GM21825 (cell line): ENCODE measurements around the gene HNRNPUL2.
"Not testable (repeated sequence)": the region's sequence is repeated elsewhere in the genome, so short reads cannot be mapped to it uniquely, and the experiment has no call there.

Experiments used
- ATAC-seq: cut with Tn5 transposase; IDR thresholded peaks from one replicate; pipeline ENCODE4 v1.9.1; 2021; ENCODE audit warnings: mild to moderate bottlenecking, moderate library complexity; ENCODE audit not compliant: unreplicated experiment

Gene HNRNPUL2

DNA sequence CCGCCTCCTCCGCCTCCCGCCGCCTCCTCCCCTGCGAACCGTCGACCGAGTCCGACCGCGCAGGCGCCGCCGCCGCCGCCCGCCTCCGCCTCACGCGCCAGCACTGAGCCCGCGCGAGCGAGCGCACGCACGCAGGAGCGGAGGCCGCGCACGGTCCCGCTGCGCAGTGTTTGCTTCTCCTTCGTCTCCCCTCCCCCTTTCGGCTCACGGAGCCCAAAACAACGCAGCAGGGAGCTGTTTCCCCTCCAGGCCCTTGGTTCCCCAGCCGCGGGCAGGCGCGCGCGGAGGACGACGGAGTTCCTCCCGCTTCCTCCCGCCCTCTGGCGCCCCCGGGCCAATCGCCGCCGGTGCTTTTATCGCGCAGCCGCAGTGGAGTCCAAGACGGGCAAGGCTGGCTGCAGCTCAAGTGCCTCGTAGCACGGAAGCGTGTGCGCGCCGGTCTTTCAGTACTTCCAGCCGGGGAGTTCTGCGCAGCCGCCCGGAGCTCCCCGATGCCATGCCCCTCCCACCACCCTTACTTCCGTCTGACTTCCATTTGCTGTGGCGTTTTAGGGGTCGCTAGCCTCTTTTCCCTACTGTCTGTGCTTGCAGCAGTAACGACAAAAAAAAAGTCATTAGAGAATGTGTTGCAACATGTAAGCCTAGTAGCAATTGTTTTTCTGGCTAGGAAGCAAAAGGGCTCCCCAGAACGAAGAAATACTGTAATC, at the start of gene HNRNPUL2:
Gene HNRNPUL2 (minus strand): TSS at position 293 of the 707 bp plus-strand sequence. CDS start 301 bp downstream, outside the sequence.
- ATAC-seq: peak; percentile 65

DNA sequence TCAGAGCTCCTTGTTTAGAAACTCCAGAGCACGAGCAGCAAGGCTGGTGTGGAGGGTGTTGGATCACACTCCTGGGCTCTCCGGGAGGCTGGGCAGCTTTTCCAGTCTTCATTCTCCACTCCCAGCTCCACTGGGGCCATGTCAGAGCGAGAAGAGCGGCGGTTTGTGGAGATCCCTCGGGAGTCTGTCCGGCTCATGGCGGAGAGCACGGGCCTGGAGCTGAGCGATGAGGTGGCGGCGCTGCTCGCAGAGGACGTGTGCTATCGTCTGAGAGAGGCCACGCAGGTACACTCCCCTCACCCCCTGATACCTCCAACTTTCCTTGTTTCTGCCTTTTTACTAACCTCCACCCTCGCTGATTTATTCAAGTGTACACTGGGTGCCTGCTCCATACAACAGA, 48.4 kb upstream of the HNRNPUL2 start:
- ATAC-seq: no peak

DNA sequence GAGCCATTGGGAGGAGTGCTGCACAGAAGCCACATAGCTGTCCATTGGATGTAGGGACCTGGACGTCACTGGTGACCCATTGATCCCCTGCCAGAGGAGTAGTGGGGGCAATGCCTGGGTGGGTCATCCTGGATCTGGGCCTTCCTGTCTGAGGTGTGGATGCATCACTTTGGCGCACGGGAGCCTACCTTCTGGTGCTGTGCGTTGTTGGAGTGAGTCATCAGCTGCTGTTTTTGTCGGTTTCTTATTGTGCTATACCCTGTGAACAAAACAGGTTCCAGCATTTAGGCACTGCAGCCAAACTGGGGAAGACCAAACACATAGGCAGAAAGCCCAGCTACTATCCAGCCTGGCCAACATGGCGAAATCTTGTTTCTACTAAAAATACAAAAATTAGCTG, 47.1 kb upstream of the HNRNPUL2 start:
- ATAC-seq: no peak

DNA sequence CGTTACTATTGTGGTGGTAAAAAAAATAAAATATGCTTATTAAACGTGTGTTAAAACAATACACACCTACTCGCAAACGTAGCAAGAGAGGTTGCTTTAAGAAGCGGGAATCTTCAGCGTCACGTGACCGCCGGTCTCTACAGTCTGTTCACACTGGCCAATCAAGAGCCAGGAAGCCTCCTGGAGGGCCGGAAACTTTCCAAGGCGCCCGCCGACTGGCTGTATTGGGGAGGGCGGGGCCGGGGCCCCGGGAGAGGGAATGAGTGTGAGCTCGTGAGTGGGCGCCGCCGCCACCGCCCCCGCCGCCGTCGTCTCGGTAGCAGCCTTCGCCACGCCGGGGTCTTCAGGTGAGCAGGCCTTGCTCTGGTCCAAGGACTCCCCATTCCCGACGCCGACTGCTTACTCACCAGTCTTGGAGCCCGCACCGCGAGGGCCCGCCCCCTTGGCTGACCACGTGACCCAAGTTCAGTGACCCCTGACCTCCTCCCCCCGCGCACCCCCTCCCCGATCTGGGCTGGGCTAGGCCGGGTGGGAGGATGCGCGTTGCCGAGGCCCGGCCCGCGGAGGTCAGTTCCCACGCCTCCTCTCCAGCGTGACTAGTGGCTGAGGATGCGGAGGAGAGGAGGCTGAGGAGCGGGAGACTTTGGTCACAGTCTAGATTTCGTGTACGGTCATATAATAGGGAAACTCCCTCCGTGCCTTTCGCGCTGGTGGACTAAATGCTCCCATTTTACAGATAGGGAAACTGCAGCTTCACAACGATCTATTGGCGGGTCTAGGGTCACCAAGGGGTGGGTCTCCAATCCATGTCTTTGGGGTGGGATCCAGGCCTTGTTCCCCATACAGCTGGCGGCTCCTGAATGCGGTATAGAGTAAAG, 44.1 kb upstream of the HNRNPUL2 start, which contains the start of gene TAF6L:
Gene TAF6L (plus strand): TSS at position 253 of the 878 bp plus-strand sequence. CDS start 4,388 bp downstream, outside the sequence.
- ATAC-seq: peak; percentile 74

DNA sequence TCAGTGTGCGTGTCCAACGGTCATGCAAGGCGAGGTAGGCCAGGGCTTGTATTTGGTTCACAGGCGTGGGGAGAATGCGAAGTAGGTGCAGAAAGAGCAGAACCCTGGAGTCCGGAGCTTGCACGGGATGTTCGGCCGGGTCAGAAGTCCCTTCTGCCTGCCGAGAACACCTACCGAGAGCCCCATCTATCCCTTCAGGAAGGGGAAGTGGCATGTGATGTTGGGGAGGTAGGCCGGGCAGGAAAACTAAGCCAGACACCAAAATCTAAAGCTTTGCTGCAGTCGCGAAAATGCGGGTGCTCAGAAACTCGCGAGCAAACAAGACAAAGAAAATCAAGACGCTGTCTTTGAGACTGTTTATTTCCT, 43.5 kb upstream of the HNRNPUL2 start:
- ATAC-seq: peak; percentile 4

DNA sequence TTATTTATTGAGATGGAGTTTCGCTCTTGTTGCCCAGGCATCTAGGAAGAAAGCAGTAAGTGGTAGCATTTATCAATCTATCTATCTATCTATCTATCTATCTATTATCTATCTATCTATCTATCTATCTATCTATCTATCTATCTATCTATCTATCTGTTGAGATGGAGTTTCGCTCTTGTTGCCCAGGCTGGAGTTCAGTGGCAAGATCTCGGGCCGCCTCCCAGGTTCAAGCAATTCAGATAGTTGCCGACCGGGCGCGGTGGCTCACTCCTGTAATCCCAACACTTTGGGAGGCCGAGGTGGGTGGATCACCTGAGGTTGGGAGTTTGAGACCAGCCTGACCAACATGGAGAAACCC, 33.6 kb upstream of the HNRNPUL2 start:
- not testable (repeated sequence) for ATAC-seq

DNA sequence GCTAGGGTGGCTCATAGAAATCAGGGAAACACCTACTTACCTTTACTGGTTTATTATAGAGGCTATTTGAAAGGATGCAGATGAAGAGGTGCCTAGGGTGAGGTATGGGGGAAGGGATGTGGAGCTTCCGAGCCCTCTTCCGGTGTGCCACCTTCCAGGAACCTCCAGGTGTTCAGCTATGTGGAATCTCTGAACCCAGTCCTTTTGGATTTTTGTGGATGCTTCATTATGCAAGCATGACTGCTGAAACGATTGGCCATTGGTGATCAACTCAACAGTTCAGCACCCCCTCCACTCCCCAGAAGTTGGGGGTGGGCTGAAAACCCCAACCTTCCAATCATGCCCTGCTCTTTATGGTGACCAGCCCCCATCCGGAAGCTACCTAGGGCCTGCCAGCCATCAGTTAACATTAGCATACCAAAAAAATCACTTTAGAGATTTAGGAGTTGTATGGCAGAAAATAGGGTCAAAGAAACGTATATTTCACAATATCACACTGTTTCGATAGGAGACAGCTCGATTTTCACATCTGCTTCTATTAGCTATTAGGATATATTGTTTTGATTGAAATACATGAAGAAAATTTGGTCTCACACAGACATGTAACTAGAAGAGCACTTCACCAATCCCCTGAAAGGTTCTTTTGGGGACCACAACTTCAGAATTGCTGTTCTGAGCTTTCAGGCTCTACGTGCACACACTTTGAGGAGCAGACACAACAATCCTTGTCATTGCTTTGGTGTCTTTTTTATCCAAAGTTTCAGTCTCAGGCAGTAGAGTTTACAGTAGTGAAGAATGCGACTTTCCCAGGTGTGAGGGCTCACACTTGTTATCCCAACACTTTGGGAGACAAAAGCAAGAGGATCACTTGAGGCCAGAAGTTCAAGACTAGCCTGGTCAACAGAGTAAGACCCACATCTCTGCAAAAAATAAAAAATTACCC, 30.9 kb upstream of the HNRNPUL2 start:
- ATAC-seq: no peak

DNA sequence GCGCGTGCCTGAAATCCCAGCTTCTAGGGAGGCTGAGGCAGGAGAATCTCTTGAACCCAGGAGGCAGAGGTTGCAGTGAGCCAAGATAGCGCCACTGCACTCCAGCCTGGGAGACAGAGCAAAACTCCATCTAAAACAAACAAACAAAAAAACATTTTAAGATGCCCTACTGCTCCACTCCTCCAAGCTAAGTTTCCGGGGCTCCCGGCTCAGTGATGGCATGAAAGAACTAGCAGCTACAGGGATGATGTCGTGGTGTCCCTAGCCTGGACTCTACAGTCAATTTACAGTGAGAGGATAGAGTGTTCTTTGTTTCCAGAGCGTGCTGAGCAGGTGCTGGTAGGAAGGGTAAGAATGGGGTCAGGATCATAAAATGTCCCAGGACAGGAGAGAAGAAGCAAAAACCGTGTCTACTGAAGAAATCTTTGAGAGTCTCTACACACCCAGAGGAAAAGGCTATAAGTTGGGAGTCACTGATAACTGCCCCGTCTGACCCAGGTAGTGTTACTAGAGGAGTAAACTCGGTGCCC, 27.9 kb upstream of the HNRNPUL2 start:
- no peak for ATAC-seq

DNA sequence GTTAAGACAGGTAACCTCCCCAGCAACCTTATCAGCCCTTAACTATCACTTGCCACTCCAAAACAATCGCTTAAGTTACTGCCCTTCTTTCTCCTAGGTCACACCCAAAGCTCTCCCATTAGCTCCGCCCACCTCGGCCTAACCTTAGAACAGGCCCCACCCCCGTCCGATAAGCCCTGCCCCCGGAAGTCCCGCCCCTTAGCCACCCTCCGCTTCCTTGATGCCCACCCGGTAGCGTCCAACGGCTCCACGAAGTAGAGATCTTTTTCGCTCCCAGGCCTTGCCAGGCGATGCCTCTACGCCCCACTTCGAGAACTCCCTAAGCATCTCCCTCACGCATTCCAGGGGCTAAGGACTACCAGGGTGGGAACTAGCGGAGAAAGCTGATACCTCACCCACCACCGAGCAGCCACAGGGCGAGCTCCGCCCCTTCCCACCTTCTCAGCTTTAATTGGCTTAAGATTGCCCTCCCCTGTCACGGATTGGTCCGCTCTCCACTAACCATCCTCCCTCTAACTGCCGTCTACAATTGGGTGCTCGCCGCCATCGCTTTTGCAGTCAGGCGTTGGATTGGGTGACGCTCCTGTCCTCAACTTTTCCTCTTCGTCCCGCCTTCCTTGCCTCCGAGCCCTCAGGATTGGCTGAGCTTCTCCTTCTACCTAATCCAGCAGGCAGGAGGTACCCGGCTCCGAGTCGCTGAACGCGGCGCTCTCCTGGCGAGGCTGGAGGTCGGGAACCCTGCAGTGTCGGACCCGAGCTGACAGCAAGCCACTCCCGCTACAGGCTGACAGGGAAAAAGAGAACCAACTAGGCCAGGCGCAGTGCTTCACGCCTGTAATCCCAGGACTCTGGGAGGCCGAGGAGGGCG, 26.7 kb upstream of the HNRNPUL2 start, which contains the start of gene ZBTB3:
Gene ZBTB3 (minus strand): TSS at position 425 of the 868 bp plus-strand sequence. CDS start 496 bp downstream, outside the sequence.
- ATAC-seq: peak; percentile 89

DNA sequence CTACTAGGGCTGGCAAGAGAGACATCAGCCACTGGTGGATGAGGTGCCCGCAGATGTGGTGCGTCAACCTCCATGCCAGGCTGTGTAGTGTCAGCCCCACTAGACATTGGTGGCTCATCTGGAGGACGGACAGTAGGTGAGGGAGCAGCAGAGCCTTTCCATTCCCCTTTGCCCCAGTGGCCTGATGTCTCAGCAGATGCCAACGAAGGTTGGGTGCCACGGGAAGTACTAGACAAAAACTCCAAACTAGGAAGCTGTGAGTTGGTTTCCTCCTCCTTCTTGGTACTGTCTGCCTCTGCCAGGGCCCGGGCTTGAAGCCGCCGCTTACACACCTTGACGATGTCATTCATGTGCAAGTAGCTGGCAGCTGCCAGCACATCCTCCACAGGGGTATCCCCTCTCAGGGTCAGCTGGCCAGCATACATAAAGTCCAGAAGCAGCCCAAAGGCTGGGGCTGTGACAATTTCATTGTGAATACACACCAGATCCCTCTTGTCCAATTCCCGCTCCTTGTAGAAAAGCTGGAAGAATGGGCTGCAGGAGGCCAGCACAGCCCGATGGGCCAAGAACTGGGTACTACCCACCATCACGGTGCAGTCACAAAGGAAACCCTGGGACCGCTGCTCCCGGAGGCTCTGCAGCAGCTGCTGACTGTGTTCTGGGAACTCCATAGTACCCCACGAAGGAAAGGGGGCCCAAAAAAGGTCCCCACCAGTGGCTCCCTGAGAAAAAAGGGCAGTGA, 25.9 kb upstream of the HNRNPUL2 start:
- no peak for ATAC-seq

DNA sequence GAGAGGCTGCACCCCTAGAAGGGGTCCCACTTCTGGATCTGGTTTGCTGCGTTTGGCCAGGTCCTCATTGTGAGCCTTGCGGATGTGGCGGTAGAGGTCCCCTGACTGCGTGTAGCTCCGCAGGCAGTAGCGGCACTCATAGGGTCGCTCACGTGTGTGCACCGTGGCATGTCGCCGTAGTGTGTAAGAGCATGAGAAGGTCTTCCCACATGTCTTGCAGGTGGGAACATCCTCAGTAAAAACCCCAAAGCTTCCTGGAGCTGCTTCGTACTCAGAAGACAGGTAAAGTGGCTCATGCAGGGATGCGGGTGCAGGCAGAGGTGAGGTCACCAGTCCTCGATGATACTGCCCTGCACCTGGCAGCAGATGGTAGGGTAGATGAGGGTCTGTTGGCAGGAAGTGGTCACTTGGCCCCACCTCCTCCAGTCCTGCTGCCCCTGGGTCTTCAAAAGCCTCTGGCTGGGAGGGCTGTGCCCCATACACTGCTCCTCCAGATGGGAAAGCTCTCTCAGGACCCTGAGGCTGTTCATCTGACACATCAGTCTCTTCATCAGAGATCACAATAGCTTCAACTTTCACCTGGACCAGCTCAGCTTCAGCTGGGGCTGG, 25.0 kb upstream of the HNRNPUL2 start:
- ATAC-seq: no peak

DNA sequence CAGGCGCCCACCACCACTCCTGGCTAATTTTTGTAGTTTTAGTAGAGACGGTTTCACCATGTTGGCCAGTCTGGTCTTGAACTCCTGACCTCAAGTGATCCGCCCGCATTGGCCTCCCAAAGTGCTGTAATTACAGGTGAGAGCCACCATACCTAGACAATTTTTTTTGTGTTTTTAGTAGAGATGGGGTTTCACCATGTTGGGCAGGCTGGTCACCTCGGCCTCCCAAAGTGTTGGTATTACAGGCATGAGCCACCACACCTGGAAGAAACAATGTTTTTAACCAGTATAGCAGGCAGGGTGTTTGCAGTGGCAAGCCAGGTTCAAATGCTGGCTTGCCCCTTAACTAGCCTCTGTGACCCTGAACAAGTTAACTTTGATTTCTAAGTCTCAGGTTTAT, 22.7 kb upstream of the HNRNPUL2 start:
- not testable (repeated sequence) for ATAC-seq

DNA sequence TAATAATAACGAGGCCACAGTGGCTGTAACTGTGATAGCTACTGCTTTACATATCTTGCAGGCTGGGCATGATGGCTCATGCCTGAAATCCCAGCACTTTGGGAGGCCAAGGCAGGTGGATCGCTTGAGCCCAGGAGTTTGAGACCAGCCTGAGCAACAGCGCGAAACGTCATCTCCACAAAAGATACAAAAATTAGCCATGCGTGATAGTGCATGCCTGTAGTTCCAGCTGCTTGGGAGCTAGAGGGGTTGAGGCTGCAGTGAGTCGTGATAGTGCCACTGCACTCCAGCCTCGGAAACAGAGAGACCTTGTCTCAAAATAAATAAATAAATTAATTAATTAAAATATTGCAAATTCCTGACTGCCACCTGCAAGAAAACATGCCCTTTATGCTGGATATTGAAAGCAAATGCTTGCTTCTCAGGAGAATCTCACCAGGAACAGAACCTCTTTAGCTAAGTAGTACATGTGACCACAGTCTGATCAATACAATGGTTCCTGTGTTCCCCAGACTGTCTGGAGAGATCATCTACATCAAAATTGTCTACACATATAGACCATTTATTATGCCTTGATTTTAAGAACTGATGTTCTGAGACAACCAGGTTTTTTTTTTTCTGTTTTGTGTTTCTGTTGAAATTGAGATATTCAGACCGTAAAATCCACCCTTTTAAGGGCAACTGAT, 20.4 kb upstream of the HNRNPUL2 start:
- ATAC-seq: no peak

DNA sequence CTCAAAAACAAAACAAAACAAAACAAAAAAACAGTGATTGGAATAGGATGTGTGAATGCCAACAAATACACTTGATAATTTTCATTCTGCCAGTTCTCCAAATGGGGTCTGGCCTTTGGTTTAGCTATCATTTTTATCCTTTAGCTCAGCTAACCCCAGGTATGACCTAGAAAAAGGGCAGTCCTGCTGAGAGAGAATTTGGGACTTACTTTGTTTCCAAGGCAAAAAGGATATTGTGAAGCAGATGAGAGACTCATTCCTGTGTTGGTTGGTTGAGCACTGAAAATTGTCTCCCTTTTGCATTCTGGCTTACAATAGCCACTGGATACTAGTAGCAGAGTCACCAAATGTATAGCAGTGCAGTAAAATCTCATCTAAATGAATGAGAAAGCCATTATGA, 9.9 kb upstream of the HNRNPUL2 start:
- no peak for ATAC-seq

DNA sequence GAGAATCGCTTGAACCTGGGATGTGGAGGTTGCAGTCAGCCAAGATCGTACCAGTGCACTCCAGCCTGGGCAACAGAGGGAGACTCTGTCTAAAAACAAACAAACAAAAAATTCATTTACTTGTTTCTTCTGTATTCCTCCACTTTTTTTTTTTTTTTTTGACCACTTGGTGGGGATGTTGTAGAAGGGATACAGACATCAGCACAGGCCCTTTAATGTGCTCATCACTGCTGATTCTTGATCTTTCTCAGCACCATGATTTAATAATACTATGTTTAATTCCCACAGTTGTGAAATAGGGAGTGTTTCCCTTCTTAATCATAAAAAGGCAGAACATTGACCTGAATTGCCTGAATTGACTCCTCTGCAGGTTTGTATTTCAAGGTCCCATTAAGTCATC, 5.6 kb upstream of the HNRNPUL2 start:
- ATAC-seq: no peak

DNA sequence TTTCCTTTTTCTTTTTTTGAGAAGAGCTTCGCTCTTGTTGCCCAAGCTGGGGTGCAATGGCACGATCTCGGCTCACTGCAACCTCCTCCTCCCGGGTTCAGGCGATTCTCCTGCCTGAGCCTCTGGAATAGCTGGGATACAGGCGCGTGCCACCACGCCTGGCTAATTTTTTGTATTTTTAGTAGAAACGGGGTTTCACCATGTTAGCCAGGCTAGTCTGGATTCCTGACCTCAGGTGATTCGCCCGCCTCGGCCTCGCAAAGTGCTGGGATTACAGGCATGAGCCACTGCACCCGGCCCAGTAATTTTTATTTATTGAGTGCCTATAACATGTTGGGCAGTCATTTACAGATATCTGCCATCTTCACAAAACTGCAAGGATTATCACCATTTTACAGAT, 2.8 kb upstream of the HNRNPUL2 start:
- not testable (repeated sequence) for ATAC-seq

DNA sequence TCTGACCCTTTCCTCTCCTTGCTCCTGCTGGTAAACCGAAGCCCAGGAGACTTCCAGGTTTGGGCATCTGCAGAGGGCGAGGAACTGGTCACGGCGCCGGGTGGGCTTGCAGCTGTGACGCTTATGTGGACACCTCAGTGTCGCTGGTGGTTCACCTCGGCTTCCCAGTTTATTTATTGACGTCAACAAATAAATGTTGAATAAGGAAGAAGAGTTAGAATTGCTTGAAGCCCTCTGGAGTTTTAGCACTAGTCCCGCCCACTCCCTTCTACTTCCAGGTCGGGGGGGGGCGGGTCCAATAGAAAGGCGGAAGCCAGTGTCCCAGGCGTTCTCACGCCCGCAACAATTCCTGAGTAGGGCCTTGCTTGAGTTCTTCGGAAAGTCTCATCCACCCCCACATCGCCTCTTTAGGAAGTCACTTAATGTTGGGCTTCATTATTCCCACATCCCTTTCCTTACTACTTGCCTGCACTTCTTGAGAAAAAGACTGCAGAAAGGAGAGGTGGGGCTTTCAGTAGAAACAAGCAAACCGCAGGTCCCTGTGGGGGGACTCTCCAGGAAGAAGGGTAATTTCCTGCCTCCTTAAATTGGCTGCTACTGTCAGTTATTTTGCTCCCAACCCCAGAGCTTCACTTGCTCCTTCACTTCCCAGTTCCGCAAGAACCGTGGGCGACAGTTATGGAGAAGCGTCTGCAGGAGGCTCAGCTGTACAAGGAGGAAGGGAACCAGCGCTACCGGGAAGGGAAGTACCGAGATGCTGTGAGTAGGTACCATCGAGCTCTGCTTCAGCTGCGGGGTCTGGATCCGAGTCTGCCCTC, 1.1 kb upstream of the HNRNPUL2 start, which contains the start of gene TTC9C:
Gene TTC9C (plus strand): TSS at position 316 of the 818 bp plus-strand sequence. CDS start 363 bp downstream, at position 679.
- ATAC-seq: peak; percentile 27
